ENCODE measurements around the gene OIP5. TPM values are rescaled to one million over a fixed set of nuclear protein-coding genes. Genes with fewer than 3 reads are reported as not detected.

Gene OIP5
- total RNA-seq, 4 donors from 2014 or later = 0.76 to 1.9 (median 1.5) TPM

DNA sequence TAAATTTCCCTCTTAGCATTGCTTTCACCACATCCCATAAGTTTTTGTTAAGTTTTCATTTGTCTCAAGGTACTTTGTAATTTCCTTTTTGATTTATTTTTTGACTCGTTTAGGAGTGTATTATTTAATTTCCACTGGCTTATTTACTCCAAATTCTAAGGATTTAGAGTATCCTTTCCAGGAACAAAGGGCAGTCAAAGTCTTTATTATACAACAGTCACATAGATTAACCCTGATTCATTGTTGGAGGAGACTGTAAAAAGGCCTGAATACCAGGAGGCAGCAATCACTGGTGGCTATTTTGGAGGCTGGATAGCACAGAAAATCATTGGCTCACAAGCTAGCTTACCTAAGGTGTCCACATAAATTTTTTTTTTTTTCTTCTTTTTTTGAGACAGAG, 39.9 kb downstream of the OIP5 start:
- intact Hi-C loops (cut with DNase I; ENCODE audit: low total_unique reads) = no loop called here
- TF ChIP-seq, protein P1, sequence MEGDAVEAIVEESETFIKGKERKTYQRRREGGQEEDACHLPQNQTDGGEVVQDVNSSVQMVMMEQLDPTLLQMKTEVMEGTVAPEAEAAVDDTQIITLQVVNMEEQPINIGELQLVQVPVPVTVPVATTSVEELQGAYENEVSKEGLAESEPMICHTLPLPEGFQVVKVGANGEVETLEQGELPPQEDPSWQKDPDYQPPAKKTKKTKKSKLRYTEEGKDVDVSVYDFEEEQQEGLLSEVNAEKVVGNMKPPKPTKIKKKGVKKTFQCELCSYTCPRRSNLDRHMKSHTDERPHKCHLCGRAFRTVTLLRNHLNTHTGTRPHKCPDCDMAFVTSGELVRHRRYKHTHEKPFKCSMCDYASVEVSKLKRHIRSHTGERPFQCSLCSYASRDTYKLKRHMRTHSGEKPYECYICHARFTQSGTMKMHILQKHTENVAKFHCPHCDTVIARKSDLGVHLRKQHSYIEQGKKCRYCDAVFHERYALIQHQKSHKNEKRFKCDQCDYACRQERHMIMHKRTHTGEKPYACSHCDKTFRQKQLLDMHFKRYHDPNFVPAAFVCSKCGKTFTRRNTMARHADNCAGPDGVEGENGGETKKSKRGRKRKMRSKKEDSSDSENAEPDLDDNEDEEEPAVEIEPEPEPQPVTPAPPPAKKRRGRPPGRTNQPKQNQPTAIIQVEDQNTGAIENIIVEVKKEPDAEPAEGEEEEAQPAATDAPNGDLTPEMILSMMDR (IDR thresholded peaks at IDR 0.05) = no peak
- TF ChIP-seq POLR2A (IDR thresholded peaks at IDR 0.05) = no peak
- no peak overlapping the region for H3K4me3 ChIP-seq (ENCODE audit: low read depth, poor library complexity, severe bottlenecking)
- DNase-seq (ENCODE audit: low spot score in 2 of 2) = no peak
- 52 to 63% methylated on average over 1 of the region's 1 CpG for WGBS, 2 donors

DNA sequence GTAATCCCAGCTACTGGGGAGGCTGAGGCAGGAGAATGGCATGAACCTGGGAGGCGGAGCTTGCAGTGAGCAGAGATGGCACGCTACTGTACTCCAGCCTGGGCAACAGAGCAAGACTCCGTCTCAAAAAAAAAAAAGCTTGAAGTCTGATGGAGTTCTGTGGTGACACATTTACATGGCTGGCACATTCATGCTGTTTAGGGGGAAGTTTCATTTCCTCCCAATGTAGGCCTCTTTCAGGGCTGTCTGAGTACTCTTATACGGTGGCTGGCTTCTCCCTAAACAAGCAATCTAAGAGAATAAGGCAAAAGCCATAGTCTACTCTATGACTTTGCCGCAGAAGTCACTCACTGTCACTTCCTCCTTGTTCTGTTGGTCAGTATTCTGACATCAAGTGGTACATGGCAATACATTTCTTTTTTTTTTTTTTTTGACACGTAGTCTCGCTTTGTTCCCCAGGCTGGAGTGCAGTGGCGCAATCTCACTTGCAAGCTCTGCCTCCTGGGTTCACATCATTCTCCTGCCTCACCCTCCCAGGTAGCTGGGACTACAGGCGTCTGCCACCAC, 41.2 kb downstream of the OIP5 start:
- no peak for DNase-seq (ENCODE audit: low spot score in 2 of 2)
- intact Hi-C loops (cut with DNase I; ENCODE audit: low total_unique reads) = no loop called here
- WGBS, 2 donors = 83 to 85% methylated on average over 9 of the region's 9 CpGs
- H3K4me3 ChIP-seq (ENCODE audit: low read depth, poor library complexity, severe bottlenecking) = no peak overlapping the region
- TF ChIP-seq POLR2A (IDR thresholded peaks at IDR 0.05) = no peak
- TF ChIP-seq, protein P1 (IDR thresholded peaks at IDR 0.05) = no peak

DNA sequence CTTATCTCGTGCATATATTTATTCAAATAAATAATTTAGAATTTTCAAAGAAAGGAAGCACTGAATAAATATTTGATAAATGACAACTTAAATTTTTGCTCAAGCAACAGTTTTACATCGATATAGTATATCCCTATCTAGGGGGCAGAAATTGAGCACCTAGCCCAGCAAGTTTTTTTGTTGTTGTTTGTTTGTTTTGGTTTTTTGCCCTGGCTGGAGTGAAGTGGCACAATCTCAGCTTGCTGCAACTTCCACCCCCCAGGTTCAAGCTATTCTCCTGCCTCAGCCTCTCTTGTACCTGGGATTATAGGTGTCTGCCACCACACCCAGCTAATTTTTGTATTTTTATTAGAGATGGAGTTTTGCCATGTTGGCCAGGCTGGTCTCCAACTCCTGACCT, 42.4 kb downstream of the OIP5 start:
- WGBS, 2 donors = 82 to 89% methylated on average over 2 of the region's 2 CpGs
- H3K4me3 ChIP-seq (ENCODE audit: low read depth, poor library complexity, severe bottlenecking) = no peak overlapping the region
- intact Hi-C loops (cut with DNase I; ENCODE audit: low total_unique reads) = no loop called here
- no peak for DNase-seq (ENCODE audit: low spot score in 2 of 2)
- TF ChIP-seq, protein P1 (IDR thresholded peaks at IDR 0.05) = no peak
- TF ChIP-seq POLR2A (IDR thresholded peaks at IDR 0.05) = no peak

DNA sequence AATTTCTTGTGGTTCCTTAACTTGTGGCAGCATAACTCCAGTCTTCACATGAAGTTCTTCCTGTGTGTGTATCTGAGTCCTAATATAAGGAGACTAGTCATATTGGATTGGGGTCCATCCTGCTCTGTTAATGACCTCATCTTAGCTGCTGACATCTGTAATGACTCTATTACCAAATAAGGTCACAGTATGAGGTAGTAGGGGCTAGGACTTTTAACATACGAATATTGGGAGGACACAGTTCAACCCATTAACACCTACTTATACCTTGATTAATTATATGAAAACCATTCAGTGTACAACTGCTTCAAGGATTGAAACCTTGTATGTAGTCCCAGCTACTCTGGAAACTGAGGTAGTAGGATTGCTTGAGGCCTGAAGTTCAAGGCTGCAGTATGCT, 43.9 kb downstream of the OIP5 start:
- WGBS, 2 donors = 96 to 100% methylated on average over 1 of the region's 1 CpG
- intact Hi-C loops (cut with DNase I; ENCODE audit: low total_unique reads) = no loop called here
- no peak overlapping the region for H3K4me3 ChIP-seq (ENCODE audit: low read depth, poor library complexity, severe bottlenecking)
- TF ChIP-seq POLR2A (IDR thresholded peaks at IDR 0.05) = no peak
- TF ChIP-seq, protein P1 (IDR thresholded peaks at IDR 0.05) = no peak
- no peak for DNase-seq (ENCODE audit: low spot score in 2 of 2)

DNA sequence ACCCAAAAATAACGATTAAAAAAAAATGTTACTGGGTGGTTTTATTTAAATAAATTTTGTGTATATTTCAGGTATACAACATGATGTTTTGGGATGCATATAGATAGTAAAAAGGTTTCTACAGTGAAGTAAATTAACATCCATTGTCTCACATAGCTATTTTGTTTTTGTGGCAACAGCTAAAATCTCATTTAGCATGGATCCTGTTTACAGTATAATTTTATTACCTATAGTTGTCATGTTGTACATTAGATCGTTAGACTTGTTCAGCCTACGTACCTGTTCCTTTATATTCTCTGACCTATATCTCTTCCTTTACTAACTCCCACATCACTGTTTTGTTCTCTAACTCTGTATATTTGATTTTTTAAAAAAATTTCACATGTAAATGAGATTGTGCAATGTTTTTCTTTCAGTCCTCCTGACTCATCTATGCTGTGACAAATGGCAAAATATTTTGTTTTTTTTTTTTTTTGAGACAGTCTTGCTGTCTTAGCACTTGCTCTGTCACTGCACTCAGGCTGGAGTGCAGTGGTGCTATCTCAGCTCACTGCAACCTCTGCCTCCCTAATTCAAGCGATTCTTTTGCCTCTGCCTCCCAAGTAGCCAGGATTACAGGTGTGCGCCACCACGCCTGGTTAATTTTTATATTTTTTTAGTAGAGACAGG, 45.6 kb downstream of the OIP5 start:
- intact Hi-C loops (cut with DNase I; ENCODE audit: low total_unique reads) = no loop called here
- no peak for DNase-seq (ENCODE audit: low spot score in 2 of 2)
- H3K4me3 ChIP-seq (ENCODE audit: low read depth, poor library complexity, severe bottlenecking) = no peak overlapping the region
- WGBS, 2 donors = 88 to 94% methylated on average over 6 of the region's 6 CpGs
- TF ChIP-seq POLR2A (IDR thresholded peaks at IDR 0.05) = no peak
- TF ChIP-seq, protein P1 (IDR thresholded peaks at IDR 0.05) = no peak

DNA sequence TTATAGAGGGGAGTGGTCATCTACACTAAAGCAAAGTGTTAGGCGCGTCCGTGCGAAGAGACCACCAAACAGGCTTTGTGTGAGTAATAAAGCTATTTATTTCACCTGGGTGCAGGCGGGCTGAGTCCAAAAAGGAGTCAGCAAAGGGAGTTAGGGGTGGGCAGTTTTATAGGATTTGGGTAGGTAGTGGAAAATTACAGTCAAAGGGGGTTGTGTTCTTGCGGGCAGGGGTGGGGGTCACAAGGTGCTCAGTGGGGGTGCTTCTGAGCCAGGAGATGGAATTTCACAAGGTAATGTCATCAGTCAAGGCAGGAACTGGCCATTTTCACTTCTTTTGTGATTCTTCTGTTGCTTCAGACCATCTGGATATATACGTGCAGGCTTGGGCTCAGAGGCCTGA, 47.1 kb downstream of the OIP5 start:
- intact Hi-C loops (cut with DNase I; ENCODE audit: low total_unique reads) = no loop called here
- H3K4me3 ChIP-seq (ENCODE audit: low read depth, poor library complexity, severe bottlenecking) = no peak overlapping the region
- no peak for TF ChIP-seq POLR2A (IDR thresholded peaks at IDR 0.05)
- TF ChIP-seq, protein P1 (IDR thresholded peaks at IDR 0.05) = no peak
- DNase-seq (ENCODE audit: low spot score in 2 of 2) = no peak
- 43 to 47% methylated on average over 7 of the region's 7 CpGs for WGBS, 2 donors
